Measurements from ENCODE around the gene MBNL2.

- no peak for TF ChIP-seq CTCF (IDR thresholded peaks at IDR 0.05)
- TF ChIP-seq POLR2AphosphoS5 (IDR thresholded peaks at IDR 0.05), result no peak
Observed at GRCh38 chr13:97228850-97229521, 6.9 kb downstream of the MBNL2 start.

Data from breast epithelium (tissue), 3 donors.